ENCODE data around the gene ARSK.

DNA sequence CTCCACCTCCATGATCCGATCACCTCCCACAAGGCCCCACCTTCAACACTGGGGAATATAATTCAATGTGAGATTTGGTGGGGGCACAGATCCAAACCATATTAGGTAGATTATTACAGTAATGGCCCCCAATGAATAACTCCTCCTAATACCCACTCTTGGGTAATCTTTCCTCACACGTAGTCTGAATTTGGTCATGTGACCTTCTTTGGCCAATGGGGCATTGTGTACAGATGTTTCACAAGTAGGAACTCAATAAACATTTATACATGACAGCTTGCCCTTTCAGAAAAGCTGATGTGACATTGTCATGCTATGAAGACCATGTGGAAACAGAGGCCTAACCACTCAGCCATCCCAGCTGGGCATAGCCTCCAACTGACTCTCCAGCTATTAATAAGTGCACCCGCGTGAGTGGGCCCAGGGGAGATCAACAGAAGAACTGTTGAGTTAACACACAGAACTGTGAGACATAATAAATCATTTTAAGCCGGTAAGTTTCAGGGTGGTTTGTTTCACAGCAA lies 75.6 kb downstream of the ARSK start:
- TF ChIP-seq, protein P1, sequence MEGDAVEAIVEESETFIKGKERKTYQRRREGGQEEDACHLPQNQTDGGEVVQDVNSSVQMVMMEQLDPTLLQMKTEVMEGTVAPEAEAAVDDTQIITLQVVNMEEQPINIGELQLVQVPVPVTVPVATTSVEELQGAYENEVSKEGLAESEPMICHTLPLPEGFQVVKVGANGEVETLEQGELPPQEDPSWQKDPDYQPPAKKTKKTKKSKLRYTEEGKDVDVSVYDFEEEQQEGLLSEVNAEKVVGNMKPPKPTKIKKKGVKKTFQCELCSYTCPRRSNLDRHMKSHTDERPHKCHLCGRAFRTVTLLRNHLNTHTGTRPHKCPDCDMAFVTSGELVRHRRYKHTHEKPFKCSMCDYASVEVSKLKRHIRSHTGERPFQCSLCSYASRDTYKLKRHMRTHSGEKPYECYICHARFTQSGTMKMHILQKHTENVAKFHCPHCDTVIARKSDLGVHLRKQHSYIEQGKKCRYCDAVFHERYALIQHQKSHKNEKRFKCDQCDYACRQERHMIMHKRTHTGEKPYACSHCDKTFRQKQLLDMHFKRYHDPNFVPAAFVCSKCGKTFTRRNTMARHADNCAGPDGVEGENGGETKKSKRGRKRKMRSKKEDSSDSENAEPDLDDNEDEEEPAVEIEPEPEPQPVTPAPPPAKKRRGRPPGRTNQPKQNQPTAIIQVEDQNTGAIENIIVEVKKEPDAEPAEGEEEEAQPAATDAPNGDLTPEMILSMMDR (IDR thresholded peaks at IDR 0.05): no peak
- no peak for TF ChIP-seq EZH2 (IDR thresholded peaks at IDR 0.05; ENCODE audit: borderline replicate concordance, insufficient read depth, low read depth, low read length, poor library complexity, severe bottlenecking)

Data from B cell (primary cell).